GM21423 (cell line): ENCODE data around the gene SCMH1.
"Not testable (repeated sequence)": the region's sequence is repeated elsewhere in the genome, so short reads cannot be mapped to it uniquely, and the experiment has no call there.

Experiments used
- ATAC-seq: cut with Tn5 transposase; IDR thresholded peaks from one replicate; pipeline ENCODE4 v1.9.1; 2021; ENCODE audit warnings: mild to moderate bottlenecking, moderate library complexity; ENCODE audit not compliant: unreplicated experiment

The SCMH1 gene

GRCh38 chr1:41251120-41251519 lies 9.0 kb upstream of the SCMH1 start:
- ATAC-seq: not testable (repeated sequence)

- no peak for ATAC-seq
These were observed 7.2 kb upstream of the SCMH1 start for GRCh38 chr1:41249319-41249718.

- ATAC-seq: no peak
These were observed 4.5 kb upstream of the SCMH1 start for GRCh38 chr1:41246568-41246967.

GRCh38 chr1:41245659-41246058 lies 3.6 kb upstream of the SCMH1 start:
- ATAC-seq: no peak

DNA sequence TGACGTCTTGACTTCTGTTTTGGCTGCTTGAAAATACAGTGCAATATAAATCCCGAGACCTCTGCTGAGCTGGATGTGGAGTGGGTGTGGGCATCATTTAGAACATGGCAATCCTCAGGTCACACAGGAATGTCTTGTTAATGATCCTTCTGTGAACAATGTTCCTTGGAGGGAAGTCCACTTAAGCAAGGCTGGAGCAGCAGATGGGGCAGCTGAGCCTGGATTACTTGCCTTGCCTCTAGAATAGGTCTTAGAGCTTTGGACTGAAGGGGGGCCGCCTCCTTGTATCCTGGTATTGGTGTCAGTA lies 926 bp upstream of the SCMH1 start:
- no peak for ATAC-seq

DNA sequence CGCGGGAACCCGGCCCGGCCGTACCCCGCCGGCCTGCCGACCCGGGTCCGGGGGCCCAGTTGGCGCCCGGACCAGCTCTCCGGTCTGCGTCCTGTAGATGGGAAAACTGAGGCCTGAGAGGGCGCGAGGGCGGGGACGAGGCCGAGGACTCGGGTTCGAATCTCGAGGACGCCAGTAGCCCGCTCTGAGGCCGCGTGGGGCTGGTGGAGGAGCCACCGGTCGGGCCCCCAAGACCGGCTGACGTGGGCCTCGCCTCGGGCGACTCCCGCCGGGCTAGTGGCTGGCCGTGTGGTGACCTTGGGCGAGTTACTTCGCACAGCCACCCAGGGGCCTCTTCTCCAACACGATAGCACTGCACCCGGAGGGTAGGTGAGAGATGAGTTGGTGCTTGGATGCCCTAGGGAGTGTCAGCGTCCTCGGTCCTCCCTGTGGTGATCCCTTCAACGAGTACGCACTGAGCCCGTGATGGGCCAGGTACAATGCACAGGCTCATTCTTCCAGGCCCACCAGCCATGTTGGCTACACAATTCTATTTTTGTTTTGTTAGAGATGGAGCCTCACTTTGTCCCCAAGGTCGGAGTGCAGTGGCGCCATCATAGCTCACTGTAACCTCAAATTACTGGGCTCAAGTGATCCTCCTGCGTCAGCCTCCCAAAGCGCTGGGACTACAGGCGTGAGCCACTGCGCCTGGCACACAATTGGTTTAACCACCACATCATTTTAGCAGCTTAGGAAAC lies 404 bp upstream of the SCMH1 start:
- peak; percentile 2 for ATAC-seq

- ATAC-seq: peak; percentile 50
These were observed 755 bp downstream of the SCMH1 start for GRCh38 chr1:41241354-41241748.

GRCh38 chr1:41240781-41241353 lies 1.2 kb downstream of the SCMH1 start:
- ATAC-seq: no peak

GRCh38 chr1:41239988-41240610 lies 2.0 kb downstream of the SCMH1 start:
- ATAC-seq: no peak

DNA sequence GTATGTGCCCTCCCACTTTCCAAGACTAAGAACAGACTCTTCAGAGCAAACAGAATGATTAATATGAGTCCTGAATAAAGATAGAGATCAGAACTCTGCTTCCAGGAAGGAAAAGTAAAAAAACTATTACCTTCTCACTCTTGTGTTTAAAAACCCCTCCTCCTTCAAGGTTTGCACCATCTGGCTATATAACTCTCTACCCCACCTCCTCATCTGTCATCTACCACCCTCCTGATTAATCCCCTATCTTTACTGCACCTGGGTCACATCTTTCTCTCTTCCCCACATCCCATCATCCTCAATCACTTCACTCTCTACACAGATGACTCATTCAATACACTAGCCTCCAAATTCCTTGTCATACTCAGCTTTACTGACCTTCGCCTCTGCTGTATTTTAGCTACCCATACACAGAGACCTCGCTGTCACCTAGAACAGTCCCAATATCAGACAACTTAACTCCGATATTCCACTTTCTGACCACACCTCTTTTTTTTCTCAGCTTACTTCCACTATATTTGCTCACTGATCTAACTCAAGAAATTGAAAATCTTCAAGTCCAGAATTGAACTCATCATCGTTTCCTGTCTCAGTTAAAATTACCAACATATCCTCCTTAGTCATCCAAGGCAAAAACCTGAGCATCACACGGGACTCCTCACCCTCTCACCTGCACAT lies 3.7 kb downstream of the SCMH1 start:
- no peak for ATAC-seq

DNA sequence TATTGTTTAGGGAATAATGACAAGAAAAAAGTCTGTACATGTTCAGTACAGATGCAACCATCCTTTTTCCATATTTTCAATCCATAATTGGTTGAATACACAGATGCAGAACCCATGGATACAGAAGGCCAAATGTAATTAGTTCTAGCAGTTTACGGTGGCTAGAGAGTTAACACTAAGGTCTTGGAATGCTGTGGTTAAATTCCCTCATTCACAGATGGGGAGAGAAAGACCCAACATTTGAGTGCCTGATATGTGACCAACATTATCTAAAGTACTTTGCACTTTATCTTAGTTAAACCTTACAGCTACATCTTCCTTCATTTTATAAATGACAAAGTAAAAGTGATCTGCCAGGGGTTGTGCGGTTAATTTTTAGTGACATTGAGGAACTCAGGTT lies 5.3 kb downstream of the SCMH1 start:
- no peak for ATAC-seq

- no peak for ATAC-seq
These were observed 6.2 kb downstream of the SCMH1 start for GRCh38 chr1:41235893-41236292.

GRCh38 chr1:41233708-41234107 lies 8.4 kb downstream of the SCMH1 start:
- no peak for ATAC-seq

- ATAC-seq: no peak
These were observed 9.8 kb downstream of the SCMH1 start for GRCh38 chr1:41232305-41232704.

DNA sequence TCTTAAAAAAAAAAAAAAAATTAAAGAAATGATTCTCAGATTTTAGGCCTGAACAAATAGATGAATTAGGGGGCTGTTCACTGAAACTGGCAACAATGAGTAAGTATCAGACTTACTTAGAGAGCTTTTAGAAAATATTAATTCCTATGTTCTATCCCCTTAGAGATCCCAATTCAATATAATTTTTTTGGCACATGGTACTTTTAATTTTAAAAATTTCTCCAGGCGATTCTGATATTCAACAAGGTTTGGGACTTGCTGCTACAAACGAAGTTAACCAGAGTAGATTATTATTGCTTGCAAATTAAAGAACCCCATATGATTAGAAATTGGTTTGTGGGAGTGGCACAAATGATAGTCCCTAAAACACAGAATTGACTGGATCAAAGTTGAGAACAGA lies 11.4 kb downstream of the SCMH1 start:
- no peak for ATAC-seq

DNA sequence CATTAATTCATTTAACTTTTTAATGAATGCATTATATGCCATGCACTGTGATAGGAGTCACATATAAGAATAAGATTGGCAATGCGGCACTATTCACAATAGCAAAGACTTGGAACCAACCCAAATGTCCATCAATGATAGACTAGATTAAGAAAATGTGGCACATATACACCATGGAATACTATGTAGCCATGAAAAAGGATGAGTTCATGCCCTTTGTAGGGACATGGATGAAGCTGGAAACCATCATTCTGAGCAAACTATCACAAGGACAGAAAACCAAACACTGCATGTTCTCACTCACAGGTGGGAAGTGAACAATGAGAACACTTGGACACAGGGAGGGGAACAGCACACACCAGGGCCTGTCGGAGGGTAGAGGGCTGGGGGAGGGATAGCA lies 12.9 kb downstream of the SCMH1 start:
- ATAC-seq: not testable (repeated sequence)

GRCh38 chr1:41226815-41227434 lies 15.2 kb downstream of the SCMH1 start:
- ATAC-seq: no peak

DNA sequence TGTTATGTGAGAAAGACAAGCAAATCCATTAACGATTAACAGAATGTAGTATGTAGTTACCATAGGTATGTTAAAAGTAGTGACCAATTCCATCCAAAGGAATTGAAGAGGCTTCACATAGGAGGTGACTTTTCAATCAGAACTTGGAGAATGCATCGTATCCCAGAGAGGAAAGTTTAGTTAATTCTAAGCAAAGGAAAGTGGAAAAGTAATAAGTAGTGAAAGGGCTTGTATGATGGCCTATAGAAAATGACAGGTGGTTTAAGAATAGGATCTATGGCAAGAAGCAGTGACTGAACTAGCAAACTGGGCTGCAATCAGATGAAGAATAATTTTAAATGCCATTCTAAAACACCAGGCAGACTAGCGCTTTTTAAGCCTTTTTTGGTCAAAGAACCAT lies 16.6 kb downstream of the SCMH1 start:
- ATAC-seq: no peak

DNA sequence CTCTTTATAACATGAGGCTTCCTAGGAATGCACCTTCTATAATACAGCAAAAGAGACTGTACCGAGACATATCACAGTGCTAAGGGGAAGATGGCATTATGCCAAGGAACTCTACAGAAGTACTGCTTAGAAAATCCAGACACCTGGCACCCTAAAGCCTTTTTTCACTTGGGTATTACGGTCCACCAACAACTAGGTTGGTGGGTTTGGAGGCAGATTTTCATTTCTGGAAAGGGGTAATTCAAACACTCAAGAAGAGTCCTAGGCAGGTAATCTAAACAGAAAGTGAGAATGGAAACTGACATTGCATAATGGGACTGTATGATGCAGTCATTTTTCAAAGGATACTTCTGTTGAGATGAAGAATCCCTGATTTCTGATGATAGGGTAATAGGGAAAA lies 19.6 kb downstream of the SCMH1 start:
- peak; percentile 62 for ATAC-seq

DNA sequence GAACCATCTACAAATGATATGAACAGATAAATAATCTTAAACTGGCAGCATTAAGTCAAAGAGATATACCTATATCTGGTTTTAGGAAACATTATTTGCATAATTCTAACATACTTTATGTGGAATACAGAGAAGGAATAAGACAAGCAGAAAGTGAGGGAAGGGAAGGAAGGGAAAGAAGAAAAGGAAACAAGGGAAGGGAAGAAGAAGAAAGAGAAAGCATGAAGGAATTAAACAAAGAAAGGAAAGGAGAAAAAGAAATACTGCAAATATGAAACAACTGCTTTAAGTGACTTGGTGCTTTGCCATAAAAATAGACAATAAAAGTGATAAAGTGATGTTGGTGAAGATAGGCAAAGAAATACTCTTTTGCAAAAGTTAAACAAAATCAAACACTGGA lies 20.1 kb downstream of the SCMH1 start:
- ATAC-seq: no peak

DNA sequence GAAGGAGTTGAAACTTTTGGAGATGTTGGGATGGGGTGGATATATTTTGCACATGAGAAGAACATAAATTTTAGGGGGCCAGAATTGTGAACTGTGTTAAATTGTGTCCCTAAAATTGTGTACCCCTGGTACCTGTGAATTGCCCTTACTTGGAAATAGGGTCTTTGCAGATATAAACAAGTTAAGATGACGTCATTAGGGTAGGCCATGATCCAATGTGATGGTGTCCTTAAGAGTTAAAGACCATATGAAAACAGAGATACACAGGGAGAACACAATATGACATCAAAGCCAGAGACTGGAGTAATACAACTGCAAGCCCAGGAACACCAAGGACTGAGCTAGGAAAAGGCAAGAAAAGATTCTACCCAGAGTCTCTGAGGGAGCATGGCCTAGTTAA lies 24.0 kb downstream of the SCMH1 start:
- no peak for ATAC-seq

DNA sequence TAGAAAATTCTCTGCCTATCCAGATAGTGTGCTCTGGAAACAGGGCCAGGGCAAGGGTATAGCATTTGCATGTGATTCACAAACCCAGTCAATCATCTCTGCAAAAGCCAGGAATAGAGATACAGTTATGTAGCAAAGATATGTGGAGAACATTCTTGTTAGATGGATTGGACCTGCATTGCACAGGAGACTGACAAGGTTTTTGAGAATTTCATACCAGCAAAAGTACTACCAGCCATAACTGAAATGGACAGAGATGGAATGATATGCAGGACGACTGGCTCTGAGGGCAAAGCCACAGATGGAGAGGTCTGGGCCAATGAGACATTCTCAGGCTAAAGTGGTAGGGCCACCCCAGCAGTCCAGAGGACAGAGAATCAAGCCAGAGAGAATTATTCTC lies 24.7 kb downstream of the SCMH1 start:
- ATAC-seq: no peak
